ENCODE results near the gene MLLT6.

GRCh38 chr17:38738007-38738662 lies 33.1 kb downstream of the MLLT6 start:
- TF ChIP-seq CHD2 (IDR thresholded peaks at IDR 0.05; ENCODE audit: low read depth, low read length) (no peak), HDAC6 (IDR thresholded peaks at IDR 0.05; ENCODE audit: low read depth, low read length) (no peak), RAD21 (CRISPR knock-in tag; IDR thresholded peaks at IDR 0.05) (no peak), MAZ (IDR thresholded peaks at IDR 0.05; ENCODE audit: borderline replicate concordance, low read depth, low read length) (no peak), MAZ (CRISPR knock-in tag; IDR thresholded peaks at IDR 0.05; ENCODE audit: low read depth) (no peak), ZNF644 (CRISPR knock-in tag; IDR thresholded peaks at IDR 0.05; ENCODE audit: low read depth) (no peak), CTCF (CRISPR knock-in tag; IDR thresholded peaks at IDR 0.05) (no peak), MAFK (conservative IDR thresholded peaks at IDR 0.05 in 1 of 2, IDR thresholded peaks at IDR 0.05 in 1 of 2; ENCODE audit: low read length in 2 of 2) (no peak), ZNF383 (CRISPR knock-in tag; IDR thresholded peaks at IDR 0.05; ENCODE audit: borderline replicate concordance) (no peak), ETS1 (CRISPR knock-in tag; IDR thresholded peaks at IDR 0.05) (no peak), CAMTA2 (CRISPR knock-in tag; IDR thresholded peaks at IDR 0.05; ENCODE audit: borderline replicate concordance) (no peak), JDP2 (CRISPR knock-in tag; IDR thresholded peaks at IDR 0.05; ENCODE audit: borderline replicate concordance) (no peak), MEIS2 (CRISPR knock-in tag; IDR thresholded peaks at IDR 0.05) (no peak), MYC (CRISPR knock-in tag; IDR thresholded peaks at IDR 0.05; ENCODE audit: borderline replicate concordance) (no peak), REL (CRISPR knock-in tag; conservative IDR thresholded peaks at IDR 0.05) (no peak)

Measured in HepG2 (cell line).